ENCODE results near the gene EXD2.

EXD2 gene

DNA sequence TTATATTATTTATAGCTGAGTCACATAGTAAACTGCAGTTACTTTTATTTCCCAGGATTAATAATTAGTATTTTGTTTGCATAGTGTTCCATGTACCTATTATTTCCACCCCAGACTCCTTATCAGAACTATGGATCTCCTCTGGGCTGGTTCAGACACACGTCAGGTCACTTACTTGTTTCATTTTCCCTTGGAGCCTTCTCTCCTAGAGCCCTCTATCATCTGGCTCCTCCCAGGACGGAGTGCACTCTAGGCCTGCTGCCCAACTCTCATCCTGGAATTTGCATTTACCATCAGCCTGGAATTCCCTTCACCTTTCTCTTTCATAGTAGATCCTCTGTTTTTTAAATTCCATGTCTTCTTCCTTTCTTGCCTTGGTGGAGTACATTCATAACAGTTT, 40.2 kb downstream of the EXD2 start:
- TF ChIP-seq Cebpa-rat (IDR thresholded peaks at IDR 0.05): no peak
- Histone ChIP-seq H3K36me3 (no peaks in the 10 kb centered on the region), H3K27ac (no peak overlapping the region)

DNA sequence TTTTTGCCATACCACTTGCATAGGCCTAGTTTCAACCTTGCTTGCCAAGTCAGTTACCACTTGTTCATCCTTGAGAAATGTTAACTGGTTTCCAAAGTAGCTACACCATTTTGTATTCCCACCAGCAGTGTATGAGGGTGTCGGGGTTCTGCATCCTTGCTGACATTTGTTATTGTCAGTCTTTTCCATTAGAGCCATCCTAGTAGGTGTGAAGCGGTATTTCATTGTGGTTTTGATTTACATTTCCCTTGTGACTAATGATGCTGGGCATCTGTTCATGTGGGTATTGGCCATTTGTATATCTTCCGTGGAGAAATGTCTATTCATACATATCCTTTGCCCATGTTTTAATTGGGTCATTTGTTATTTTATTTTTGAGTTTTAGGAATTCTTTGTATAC, 41.1 kb downstream of the EXD2 start:
- H3K36me3 ChIP-seq: no peaks in the 10 kb centered on the region
- H3K9ac ChIP-seq: no peak overlapping the region
- no peak overlapping the region for H3K4me2 ChIP-seq
- TF ChIP-seq Cebpa-rat (IDR thresholded peaks at IDR 0.05): no peak
- no peak overlapping the region for H3K4me3 ChIP-seq
- H3K4me1 ChIP-seq: no peaks in the 10 kb centered on the region
- H3K27ac ChIP-seq: no peak overlapping the region
- H3K9me3 ChIP-seq: no peaks in the 10 kb centered on the region
- H3K27me3 ChIP-seq: no peaks in the 10 kb centered on the region
- no peaks in the 10 kb centered on the region for H4K20me1 ChIP-seq

More for the DNA sequence above, 40.2 kb downstream of the EXD2 start:
- no peak overlapping the region for H3K4me2 ChIP-seq
- H3K4me3 ChIP-seq: no peak overlapping the region
- H3K27me3 ChIP-seq: no peaks in the 10 kb centered on the region
- no peaks in the 10 kb centered on the region for H3K4me1 ChIP-seq
- no peak overlapping the region for H3K9ac ChIP-seq
- H3K9me3 ChIP-seq: no peaks in the 10 kb centered on the region
- H4K20me1 ChIP-seq: no peaks in the 10 kb centered on the region

DNA sequence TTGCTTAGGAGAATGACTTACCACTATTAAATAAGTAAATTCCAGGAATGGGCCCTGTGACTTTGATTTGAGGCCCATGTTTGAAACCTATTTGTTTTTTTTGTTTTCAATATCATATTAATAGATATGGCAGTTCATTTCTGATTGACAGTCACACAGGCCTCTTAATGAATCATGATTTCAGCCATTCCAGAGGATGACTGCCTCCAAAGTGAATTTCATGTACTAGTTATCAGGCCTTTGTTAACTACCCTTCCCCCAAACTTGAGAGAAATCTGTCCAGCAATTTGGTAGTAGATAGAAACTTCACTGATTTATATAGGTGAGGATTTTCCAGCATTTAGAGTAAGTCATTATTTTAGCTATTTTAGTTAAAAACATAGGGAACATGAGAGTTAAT, 42.8 kb downstream of the EXD2 start:
- Histone ChIP-seq H3K27ac (no peak overlapping the region), H4K20me1 (no peaks in the 10 kb centered on the region), H3K36me3 (no peaks in the 10 kb centered on the region), H3K4me3 (no peak overlapping the region), H3K9me3 (no peaks in the 10 kb centered on the region), H3K9ac (no peak overlapping the region), H3K4me1 (no peaks in the 10 kb centered on the region), H3K4me2 (no peak overlapping the region), H3K27me3 (no peaks in the 10 kb centered on the region)
- no peak for TF ChIP-seq Cebpa-rat (IDR thresholded peaks at IDR 0.05)

DNA sequence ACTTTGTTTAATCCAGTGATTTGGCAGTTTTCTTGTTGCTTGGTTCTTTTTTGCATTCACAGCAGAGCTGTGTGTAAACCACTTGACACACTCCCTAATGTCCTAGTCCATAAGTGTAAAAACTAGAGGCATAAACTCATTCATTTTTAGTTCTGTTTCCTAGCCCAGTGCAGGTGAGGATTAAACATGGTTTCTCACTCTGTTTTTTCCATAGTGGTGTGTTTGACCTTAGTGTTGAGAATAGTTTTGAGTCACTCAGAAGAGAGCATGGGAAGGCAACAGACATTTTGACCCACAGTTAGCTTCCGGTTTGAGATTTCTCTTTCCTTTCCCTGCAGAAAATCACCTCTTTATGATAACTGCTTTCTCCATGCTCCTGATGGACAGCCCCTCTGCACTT, 44.4 kb downstream of the EXD2 start:
- Histone ChIP-seq H3K36me3 (no peaks in the 10 kb centered on the region), H3K27ac (no peak overlapping the region), H3K4me1 (peaks cover 7% of the 10 kb centered on the region), H3K27me3 (no peaks in the 10 kb centered on the region), H3K9ac (no peak overlapping the region), H3K4me2 (no peak overlapping the region), H3K9me3 (no peaks in the 10 kb centered on the region), H3K4me3 (no peak overlapping the region), H4K20me1 (no peaks in the 10 kb centered on the region)
- TF ChIP-seq Cebpa-rat (IDR thresholded peaks at IDR 0.05): no peak

DNA sequence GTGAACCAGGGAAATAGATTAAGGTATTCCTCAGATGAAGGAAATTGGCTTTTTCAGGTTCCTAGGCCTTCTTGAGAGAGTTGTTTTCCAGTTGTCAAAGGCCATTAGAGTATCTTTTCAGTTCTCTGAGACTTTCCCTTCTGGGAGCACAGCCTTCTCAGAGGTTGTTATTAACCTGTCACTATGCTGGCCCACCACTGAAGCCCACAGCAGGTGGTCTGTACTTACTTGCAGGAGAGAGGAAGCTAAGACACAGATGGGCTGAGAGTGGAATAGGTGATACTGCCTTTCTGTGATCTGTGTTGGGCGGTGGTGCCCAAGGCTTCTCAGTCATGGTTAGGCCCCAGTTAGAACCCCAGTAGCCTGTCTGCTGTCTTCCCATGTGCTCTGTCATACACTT, 45.8 kb downstream of the EXD2 start:
- no peaks in the 10 kb centered on the region for H3K9me3 ChIP-seq
- no peak for TF ChIP-seq Cebpa-rat (IDR thresholded peaks at IDR 0.05)
- H3K4me2 ChIP-seq: no peak overlapping the region
- H3K36me3 ChIP-seq: no peaks in the 10 kb centered on the region
- H4K20me1 ChIP-seq: no peaks in the 10 kb centered on the region
- no peak overlapping the region for H3K9ac ChIP-seq
- H3K27ac ChIP-seq: no peak overlapping the region
- no peaks in the 10 kb centered on the region for H3K27me3 ChIP-seq
- H3K4me3 ChIP-seq: no peak overlapping the region
- H3K4me1 ChIP-seq: peaks cover 14% of the 10 kb centered on the region

DNA sequence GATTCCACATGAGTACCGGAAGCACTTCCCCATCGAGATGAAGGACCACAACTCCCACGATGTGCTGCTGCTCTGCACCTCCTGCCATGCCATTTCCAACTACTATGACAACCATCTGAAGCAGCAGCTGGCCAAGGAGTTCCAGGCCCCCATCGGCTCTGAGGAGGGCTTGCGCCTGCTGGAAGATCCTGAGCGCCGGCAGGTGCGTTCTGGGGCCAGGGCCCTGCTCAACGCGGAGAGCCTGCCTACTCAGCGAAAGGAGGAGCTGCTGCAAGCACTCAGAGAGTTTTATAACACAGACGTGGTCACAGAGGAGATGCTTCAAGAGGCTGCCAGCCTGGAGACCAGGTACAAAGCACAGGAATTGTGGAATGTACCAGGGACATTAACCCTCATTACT, 46.3 kb downstream of the EXD2 start:
- no peak for TF ChIP-seq Cebpa-rat (IDR thresholded peaks at IDR 0.05)
- no peaks in the 10 kb centered on the region for H4K20me1 ChIP-seq
- peaks cover 14% of the 10 kb centered on the region for H3K4me1 ChIP-seq
- no peak overlapping the region for H3K9ac ChIP-seq
- no peaks in the 10 kb centered on the region for H3K36me3 ChIP-seq
- no peaks in the 10 kb centered on the region for H3K27me3 ChIP-seq
- no peak overlapping the region for H3K27ac ChIP-seq
- no peak overlapping the region for H3K4me2 ChIP-seq
- no peaks in the 10 kb centered on the region for H3K9me3 ChIP-seq
- H3K4me3 ChIP-seq: no peak overlapping the region

DNA sequence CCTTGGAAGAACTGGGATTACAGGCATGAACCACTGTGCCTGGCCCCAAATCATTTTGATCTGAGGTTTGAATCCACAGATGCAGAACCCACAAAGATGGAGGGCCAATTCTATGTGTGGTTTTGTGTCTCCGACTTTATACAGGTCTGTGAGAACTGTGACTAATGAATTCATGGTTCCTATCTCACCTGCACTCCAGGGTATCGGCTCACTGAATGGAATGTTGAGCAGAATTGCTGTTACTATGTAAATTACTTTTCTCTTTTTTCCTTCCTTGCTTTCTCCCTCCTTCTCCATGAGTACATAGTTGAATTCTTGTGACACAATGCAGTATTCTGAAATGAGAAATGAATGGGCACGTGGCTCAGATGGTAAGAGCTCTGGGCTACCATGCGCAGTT, 47.6 kb downstream of the EXD2 start:
- Histone ChIP-seq H3K27me3 (no peaks in the 10 kb centered on the region), H4K20me1 (no peaks in the 10 kb centered on the region), H3K4me2 (no peak overlapping the region), H3K9ac (no peak overlapping the region), H3K4me1 (peaks cover 14% of the 10 kb centered on the region), H3K4me3 (no peak overlapping the region), H3K27ac (no peak overlapping the region), H3K9me3 (no peaks in the 10 kb centered on the region), H3K36me3 (no peaks in the 10 kb centered on the region)
- no peak for TF ChIP-seq Cebpa-rat (IDR thresholded peaks at IDR 0.05)

DNA sequence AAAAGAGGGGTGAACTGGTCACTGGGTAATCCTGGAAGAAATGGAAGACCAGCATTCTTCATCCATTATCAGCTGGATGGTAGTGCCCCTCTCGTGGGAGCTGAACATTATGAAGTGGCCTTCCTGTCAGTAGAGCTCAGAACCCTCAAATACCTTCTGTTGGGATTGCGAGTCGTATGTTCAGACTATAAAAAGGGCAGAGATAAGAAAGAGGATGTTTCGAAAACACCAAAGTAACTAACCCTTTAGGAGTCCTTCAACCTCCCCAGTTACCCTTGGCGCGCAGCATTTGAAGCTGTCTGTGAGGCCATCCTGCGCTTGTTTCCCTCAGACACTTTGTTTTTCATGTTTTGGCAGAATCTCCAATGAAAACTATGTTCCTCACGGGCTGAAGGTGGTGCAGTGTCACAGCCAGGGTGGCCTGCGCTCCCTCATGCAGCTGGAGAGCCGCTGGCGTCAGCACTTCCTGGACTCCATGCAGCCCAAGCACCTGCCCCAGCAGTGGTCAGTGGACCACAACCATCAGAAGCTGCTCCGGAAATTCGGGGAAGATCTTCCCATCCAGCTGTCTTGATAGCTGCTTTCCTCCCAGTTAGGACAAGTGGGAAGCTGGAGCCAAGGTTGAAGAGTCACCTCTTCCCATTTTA, 49.4 kb downstream of the EXD2 start:
- peak overlapping the region; percentile 71 for H3K4me2 ChIP-seq
- H3K9ac ChIP-seq: peak overlapping the region; percentile 58
- H3K9me3 ChIP-seq: no peaks in the 10 kb centered on the region
- no peaks in the 10 kb centered on the region for H4K20me1 ChIP-seq
- H3K4me1 ChIP-seq: peaks cover 14% of the 10 kb centered on the region
- no peak for TF ChIP-seq Cebpa-rat (IDR thresholded peaks at IDR 0.05)
- H3K27ac ChIP-seq: peak overlapping the region; percentile 16; the same call in 1 of the 2 replicates
- H3K36me3 ChIP-seq: no peaks in the 10 kb centered on the region
- no peak overlapping the region for H3K4me3 ChIP-seq
- H3K27me3 ChIP-seq: no peaks in the 10 kb centered on the region

DNA sequence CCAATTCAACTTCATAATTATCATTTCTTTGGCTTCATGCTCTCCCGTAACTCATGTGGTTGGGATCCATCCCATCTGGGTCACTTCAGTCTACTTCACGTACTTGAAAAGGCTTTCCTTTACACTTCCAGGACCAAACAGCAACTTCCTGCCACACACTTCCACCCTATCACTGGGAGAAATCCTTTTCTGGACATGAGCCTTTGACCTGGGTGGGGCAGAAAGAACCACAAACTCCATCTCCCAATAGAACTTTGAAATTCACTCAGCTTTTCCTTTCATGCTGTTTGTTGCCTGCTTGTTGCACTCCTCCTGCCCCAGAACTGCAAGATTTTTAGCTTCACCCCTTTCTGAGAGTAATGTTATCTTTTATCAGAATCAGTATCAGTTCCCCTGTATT, 50.3 kb downstream of the EXD2 start:
- TF ChIP-seq Cebpa-rat (IDR thresholded peaks at IDR 0.05): no peak
- no peaks in the 10 kb centered on the region for H4K20me1 ChIP-seq
- no peaks in the 10 kb centered on the region for H3K9me3 ChIP-seq
- no peaks in the 10 kb centered on the region for H3K27me3 ChIP-seq
- H3K4me2 ChIP-seq: peak overlapping the region; percentile 71; the same call in 1 of the 2 replicates
- no peak overlapping the region for H3K4me3 ChIP-seq
- no peak overlapping the region for H3K9ac ChIP-seq
- H3K4me1 ChIP-seq: peaks cover 14% of the 10 kb centered on the region
- H3K36me3 ChIP-seq: no peaks in the 10 kb centered on the region
- H3K27ac ChIP-seq: no peak overlapping the region

DNA sequence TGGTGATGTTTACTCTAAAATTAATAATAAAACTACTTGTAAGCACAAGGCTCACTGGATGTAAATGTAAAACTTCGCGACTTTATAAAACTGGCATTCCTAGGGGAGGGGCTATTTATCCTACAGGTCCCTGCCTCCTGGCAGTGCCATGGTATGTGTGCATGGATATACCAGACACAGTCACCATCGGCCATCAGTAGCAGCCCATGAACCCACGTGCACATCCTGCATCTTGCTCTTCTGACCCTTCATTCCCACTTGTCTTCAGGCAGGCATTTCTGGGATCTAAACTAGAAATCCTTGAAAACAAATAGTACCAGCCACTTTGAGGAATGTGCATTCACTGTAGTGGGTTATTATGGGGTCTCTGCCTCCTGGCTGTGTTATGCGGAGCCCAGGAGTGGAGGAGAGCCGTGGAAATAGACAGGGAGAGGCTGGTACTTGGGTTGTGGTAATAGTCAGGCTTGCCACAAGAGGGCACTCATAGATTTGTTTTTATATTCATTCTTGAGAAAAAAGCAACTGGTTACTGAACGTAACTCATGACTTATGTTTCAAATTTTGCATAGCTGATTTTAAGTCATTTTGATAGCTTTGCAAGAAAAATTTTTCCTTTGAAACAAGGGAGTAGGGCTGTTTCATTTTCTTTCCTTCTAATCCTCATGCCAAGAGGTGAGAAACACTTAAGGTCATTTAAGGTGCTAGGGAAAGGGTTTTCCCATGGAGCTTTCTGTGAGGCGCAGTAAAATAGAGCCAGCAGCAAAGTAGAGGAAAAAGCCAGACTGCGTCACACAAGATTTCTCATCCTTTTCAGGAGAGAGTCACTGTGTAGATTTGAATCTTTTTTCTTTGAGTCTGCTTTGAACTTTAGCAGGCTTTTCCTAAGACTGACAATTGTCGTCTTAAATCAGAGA, 51.3 kb downstream of the EXD2 start:
- no peak for TF ChIP-seq Cebpa-rat (IDR thresholded peaks at IDR 0.05)
- H3K4me2 ChIP-seq: no peak overlapping the region
- peaks cover 14% of the 10 kb centered on the region for H3K4me1 ChIP-seq
- no peak overlapping the region for H3K27ac ChIP-seq
- H3K36me3 ChIP-seq: no peaks in the 10 kb centered on the region
- H4K20me1 ChIP-seq: no peaks in the 10 kb centered on the region
- no peak overlapping the region for H3K9ac ChIP-seq
- H3K4me3 ChIP-seq: no peak overlapping the region
- H3K27me3 ChIP-seq: no peaks in the 10 kb centered on the region
- no peaks in the 10 kb centered on the region for H3K9me3 ChIP-seq
